ENCODE results near the gene PDK4. TPM values are rescaled to one million over a fixed set of nuclear protein-coding genes. Genes with fewer than 3 reads are reported as not detected.

The PDK4 gene
- total RNA-seq, 1 donor from 2014 or later, result 0.07 TPM

DNA sequence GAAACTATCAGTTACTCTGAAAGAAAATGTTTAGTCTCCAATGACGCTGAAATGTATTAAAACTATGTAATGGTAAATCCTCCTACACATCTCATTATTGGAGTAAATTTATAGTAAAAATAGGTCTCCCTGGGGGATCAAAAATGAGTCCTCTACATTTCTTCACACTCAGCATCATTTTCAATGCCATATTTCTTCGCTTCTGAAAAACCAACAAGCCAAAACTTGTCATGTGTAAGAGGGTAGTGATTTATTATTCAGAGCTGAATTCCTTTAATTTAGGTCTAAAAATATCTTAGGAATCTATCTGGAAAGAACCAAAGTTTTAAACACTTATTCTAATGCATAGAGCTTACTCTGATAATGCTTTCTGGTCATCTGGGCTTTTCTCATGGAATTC is 3.0 kb downstream of the PDK4 start:
- Mint-ChIP-seq H3K36me3 (ENCODE audit: low read depth) (no peaks in the 10 kb centered on the region), H3K27me3 (ENCODE audit: low read depth) (peaks cover 81% of the 10 kb centered on the region), H3K4me1 (peaks cover 9% of the 10 kb centered on the region), H3K4me3 (no peak overlapping the region), H3K9me3 (no peaks in the 10 kb centered on the region), H3K27ac (ENCODE audit: unreplicated experiment) (no peak overlapping the region)
- TF ChIP-seq, protein P1, sequence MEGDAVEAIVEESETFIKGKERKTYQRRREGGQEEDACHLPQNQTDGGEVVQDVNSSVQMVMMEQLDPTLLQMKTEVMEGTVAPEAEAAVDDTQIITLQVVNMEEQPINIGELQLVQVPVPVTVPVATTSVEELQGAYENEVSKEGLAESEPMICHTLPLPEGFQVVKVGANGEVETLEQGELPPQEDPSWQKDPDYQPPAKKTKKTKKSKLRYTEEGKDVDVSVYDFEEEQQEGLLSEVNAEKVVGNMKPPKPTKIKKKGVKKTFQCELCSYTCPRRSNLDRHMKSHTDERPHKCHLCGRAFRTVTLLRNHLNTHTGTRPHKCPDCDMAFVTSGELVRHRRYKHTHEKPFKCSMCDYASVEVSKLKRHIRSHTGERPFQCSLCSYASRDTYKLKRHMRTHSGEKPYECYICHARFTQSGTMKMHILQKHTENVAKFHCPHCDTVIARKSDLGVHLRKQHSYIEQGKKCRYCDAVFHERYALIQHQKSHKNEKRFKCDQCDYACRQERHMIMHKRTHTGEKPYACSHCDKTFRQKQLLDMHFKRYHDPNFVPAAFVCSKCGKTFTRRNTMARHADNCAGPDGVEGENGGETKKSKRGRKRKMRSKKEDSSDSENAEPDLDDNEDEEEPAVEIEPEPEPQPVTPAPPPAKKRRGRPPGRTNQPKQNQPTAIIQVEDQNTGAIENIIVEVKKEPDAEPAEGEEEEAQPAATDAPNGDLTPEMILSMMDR (conservative IDR thresholded peaks at IDR 0.05), result no peak
- DNase-seq (ENCODE audit: low read depth, low spot score), result no peak

DNA sequence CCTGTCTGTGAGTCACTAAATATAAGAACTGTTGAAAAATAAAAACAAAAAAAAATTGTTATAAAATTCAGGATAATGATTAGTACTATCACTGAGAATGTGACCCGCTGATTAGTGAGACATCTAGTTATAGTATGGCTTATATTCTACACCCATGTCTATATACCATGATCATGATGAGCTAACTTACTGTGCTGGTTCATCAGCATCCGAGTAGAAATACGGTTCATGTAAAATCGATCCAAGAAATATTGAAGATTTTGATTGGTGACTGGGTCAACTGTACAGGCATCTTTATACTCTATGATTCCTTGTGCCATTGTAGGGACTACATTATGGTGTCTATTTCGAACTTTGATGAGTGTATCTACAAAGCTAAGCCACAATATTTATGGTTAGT is 3.7 kb downstream of the PDK4 start:
- no peaks in the 10 kb centered on the region for H3K36me3 Mint-ChIP-seq (ENCODE audit: low read depth)
- no peak for DNase-seq (ENCODE audit: low read depth, low spot score)
- H3K27ac Mint-ChIP-seq (ENCODE audit: unreplicated experiment), result no peak overlapping the region
- no peak overlapping the region for H3K4me3 Mint-ChIP-seq
- peaks cover 9% of the 10 kb centered on the region for H3K4me1 Mint-ChIP-seq
- peaks cover 77% of the 10 kb centered on the region for H3K27me3 Mint-ChIP-seq (ENCODE audit: low read depth)
- no peaks in the 10 kb centered on the region for H3K9me3 Mint-ChIP-seq
- TF ChIP-seq, protein P1 (conservative IDR thresholded peaks at IDR 0.05), result no peak

GRCh38 chr7:95590387-95591248 is 5.7 kb downstream of the PDK4 start:
- no peak for DNase-seq (ENCODE audit: low read depth, low spot score)
- TF ChIP-seq, protein P1 (conservative IDR thresholded peaks at IDR 0.05), result no peak
- Mint-ChIP-seq H3K36me3 (ENCODE audit: low read depth) (no peaks in the 10 kb centered on the region), H3K9me3 (no peaks in the 10 kb centered on the region), H3K27me3 (ENCODE audit: low read depth) (peaks cover 69% of the 10 kb centered on the region), H3K4me3 (no peak overlapping the region), H3K4me1 (peaks cover 2% of the 10 kb centered on the region), H3K27ac (ENCODE audit: unreplicated experiment) (no peak overlapping the region)

GRCh38 chr7:95589766-95590165 is 6.5 kb downstream of the PDK4 start:
- no peaks in the 10 kb centered on the region for H3K9me3 Mint-ChIP-seq
- H3K36me3 Mint-ChIP-seq (ENCODE audit: low read depth), result no peaks in the 10 kb centered on the region
- H3K4me3 Mint-ChIP-seq, result no peak overlapping the region
- no peak overlapping the region for H3K27ac Mint-ChIP-seq (ENCODE audit: unreplicated experiment)
- TF ChIP-seq, protein P1 (conservative IDR thresholded peaks at IDR 0.05), result no peak
- no peak for DNase-seq (ENCODE audit: low read depth, low spot score)
- peaks cover 69% of the 10 kb centered on the region for H3K27me3 Mint-ChIP-seq (ENCODE audit: low read depth)
- H3K4me1 Mint-ChIP-seq, result no peaks in the 10 kb centered on the region

- DNase-seq (ENCODE audit: low read depth, low spot score), result no peak
- Mint-ChIP-seq H3K4me3 (no peak overlapping the region), H3K27ac (ENCODE audit: unreplicated experiment) (no peak overlapping the region), H3K4me1 (no peaks in the 10 kb centered on the region), H3K27me3 (ENCODE audit: low read depth) (peaks cover 67% of the 10 kb centered on the region), H3K9me3 (no peaks in the 10 kb centered on the region), H3K36me3 (ENCODE audit: low read depth) (no peaks in the 10 kb centered on the region)
- TF ChIP-seq, protein P1 (conservative IDR thresholded peaks at IDR 0.05), result no peak
Observed at GRCh38 chr7:95589031-95589430, 7.3 kb downstream of the PDK4 start.

Data from neural crest cell (in vitro differentiated cells).